SK-N-SH treated with all-trans-retinoic acid at 6 μM for 48 hours (cell line): ENCODE data around the gene CRYBA2.

Source experiments
- ATAC-seq: fragments of 200-7000 bp; cut with Tn5 transposase; 3 replicates; pipeline ENCODE4 v1.9.1; 2020; ENCODE audit warnings: mild to moderate bottlenecking, moderate library complexity
- ARNTL ChIP-seq: fragments of 450-650 bp; formaldehyde crosslinking; IDR thresholded peaks from 2 replicates; pipeline ENCODE4 v1.5.0; 2020; ENCODE audit warnings: low read depth, mild to moderate bottlenecking, moderate library complexity, borderline replicate concordance
- BACH2 ChIP-seq: fragments of 250-450 bp; sonication (Bioruptor Pico); IDR thresholded peaks from 2 replicates; pipeline ENCODE4 v1.9.0; 2021; ENCODE audit warnings: mild to moderate bottlenecking, borderline replicate concordance
- CSDC2 ChIP-seq: fragments of 250-450 bp; sonication (Bioruptor Pico); IDR thresholded peaks from 2 replicates; pipeline ENCODE4 v1.5.0; 2020; ENCODE audit warnings: mild to moderate bottlenecking, moderate library complexity
- ESRRG ChIP-seq: fragments of 250-450 bp; sonication (Bioruptor Pico); IDR thresholded peaks from 2 replicates; pipeline ENCODE4 v1.6.1; 2021; ENCODE audit warnings: mild to moderate bottlenecking
- GLIS3 ChIP-seq: fragments of 250-450 bp; sonication (Bioruptor Pico); IDR thresholded peaks from 2 replicates; pipeline ENCODE4 v1.5.0; 2020; ENCODE audit warnings: mild to moderate bottlenecking, moderate library complexity
- ISL1 ChIP-seq: fragments of 250-450 bp; sonication (Bioruptor Pico); IDR thresholded peaks from 2 replicates; pipeline ENCODE4 v2.1.2; 2022; ENCODE audit warnings: mild to moderate bottlenecking, moderate library complexity
- OSR1 ChIP-seq: fragments of 250-450 bp; sonication (Bioruptor Pico); IDR thresholded peaks from 2 replicates; pipeline ENCODE4 v1.8.0; 2022; ENCODE audit warnings: moderate library complexity, mild to moderate bottlenecking, inconsistent platforms
- PATZ1 ChIP-seq: fragments of 250-450 bp; sonication (Bioruptor Pico); IDR thresholded peaks from 2 replicates; pipeline ENCODE4 v1.8.0; 2020; ENCODE audit warnings: mild to moderate bottlenecking, moderate library complexity, borderline replicate concordance
- POU6F1 ChIP-seq: fragments of 250-450 bp; sonication (Bioruptor Pico); IDR thresholded peaks from 2 replicates; pipeline ENCODE4 v1.8.0; 2021; ENCODE audit warnings: low read depth, mild to moderate bottlenecking, moderate library complexity, borderline replicate concordance
- PPARA ChIP-seq: fragments of 250-450 bp; sonication (Bioruptor Pico); IDR thresholded peaks from 2 replicates; pipeline ENCODE4 v1.5.0; 2020; ENCODE audit warnings: mild to moderate bottlenecking, borderline replicate concordance
- SNAI2 ChIP-seq: fragments of 250-450 bp; sonication (Bioruptor Pico); IDR thresholded peaks from 2 replicates; pipeline ENCODE4 v1.5.0; 2020; ENCODE audit warnings: mild to moderate bottlenecking, moderate library complexity
- TOX ChIP-seq: fragments of 250-450 bp; sonication (Bioruptor Pico); IDR thresholded peaks from 2 replicates; pipeline ENCODE4 v1.8.0; 2021; ENCODE audit warnings: mild to moderate bottlenecking, moderate library complexity, borderline replicate concordance
- ZC3H10 ChIP-seq: fragments of 250-450 bp; sonication (Bioruptor Pico); IDR thresholded peaks from 2 replicates; pipeline ENCODE4 v1.5.1; 2021; ENCODE audit warnings: mild to moderate bottlenecking, moderate library complexity
- ZFP3 ChIP-seq: fragments of 250-450 bp; sonication (Bioruptor Pico); IDR thresholded peaks from 2 replicates; pipeline ENCODE4 v1.5.0; 2020; ENCODE audit warnings: mild to moderate bottlenecking, moderate library complexity
- ZFP30 ChIP-seq: fragments of 450-650 bp; formaldehyde crosslinking; IDR thresholded peaks from 2 replicates; pipeline ENCODE4 v1.5.0; 2022; ENCODE audit warnings: mild to moderate bottlenecking, moderate library complexity
- ZNF70 ChIP-seq: fragments of 450-650 bp; formaldehyde crosslinking; IDR thresholded peaks from 2 replicates; pipeline ENCODE4 v1.5.0; 2020; ENCODE audit warnings: mild to moderate bottlenecking, moderate library complexity
- TF ChIP-seq, protein P1 (sequence below): fragments of 250-450 bp; sonication (Bioruptor Pico); IDR thresholded peaks from 2 replicates; pipeline ENCODE4 v1.5.0; 2020; ENCODE audit warnings: mild to moderate bottlenecking, moderate library complexity
- TF ChIP-seq, protein P2 (sequence below): fragments of 250-450 bp; sonication (Bioruptor Pico); IDR thresholded peaks from 2 replicates; pipeline ENCODE4 v1.5.1; 2021; ENCODE audit warnings: mild to moderate bottlenecking, moderate library complexity
- TF ChIP-seq, protein P3 (sequence below): fragments of 250-450 bp; sonication (Bioruptor Pico); IDR thresholded peaks from 2 replicates; pipeline ENCODE4 v1.5.1; 2020; ENCODE audit warnings: low read depth, mild to moderate bottlenecking, moderate library complexity

CRYBA2 gene

DNA sequence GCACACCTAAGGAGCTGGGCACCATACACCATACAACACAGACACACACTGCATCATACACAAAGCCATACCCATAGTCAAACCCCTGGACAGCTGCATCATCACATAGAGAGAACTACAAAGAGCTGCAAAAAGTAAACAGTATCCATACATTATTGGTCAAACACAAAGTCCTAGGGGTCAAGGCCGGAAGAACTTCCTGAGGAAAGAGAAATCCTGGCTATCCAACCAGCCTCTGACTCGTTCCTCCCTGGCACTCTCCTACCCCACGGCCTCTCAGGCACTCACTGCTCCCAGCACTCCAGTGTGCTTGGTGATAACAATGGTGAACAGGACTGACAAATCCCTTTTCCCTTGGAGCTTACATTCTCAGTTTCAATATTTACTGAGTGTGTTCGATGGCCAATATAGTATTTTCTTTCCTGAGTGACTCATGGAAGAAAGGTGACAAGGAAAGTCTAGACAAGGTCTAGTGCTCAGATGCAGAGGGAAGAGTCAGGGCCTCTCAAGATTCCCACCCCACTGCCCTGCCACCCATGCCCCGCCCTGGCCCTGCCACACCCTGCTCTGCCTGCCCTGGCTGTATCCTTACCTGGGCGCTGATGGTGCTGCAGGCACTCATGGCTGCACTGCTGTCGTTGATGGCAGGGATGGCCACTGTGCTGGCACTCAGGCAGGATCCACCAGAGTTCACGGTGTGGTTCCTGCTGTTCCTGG, 44.7 kb upstream of the CRYBA2 start:
- no peak for ATAC-seq
- TF ChIP-seq ZFP3 (no peak), PPARA (CRISPR knock-in tag) (no peak), ZC3H10 (CRISPR knock-in tag) (no peak), OSR1 (CRISPR knock-in tag) (no peak), SNAI2 (CRISPR knock-in tag) (no peak), BACH2 (no peak), PATZ1 (no peak), GLIS3 (CRISPR knock-in tag) (no peak), POU6F1 (CRISPR knock-in tag) (no peak), ZFP30 (CRISPR knock-in tag) (no peak), TOX (no peak), ISL1 (no peak)
- TF ChIP-seq, protein P1, sequence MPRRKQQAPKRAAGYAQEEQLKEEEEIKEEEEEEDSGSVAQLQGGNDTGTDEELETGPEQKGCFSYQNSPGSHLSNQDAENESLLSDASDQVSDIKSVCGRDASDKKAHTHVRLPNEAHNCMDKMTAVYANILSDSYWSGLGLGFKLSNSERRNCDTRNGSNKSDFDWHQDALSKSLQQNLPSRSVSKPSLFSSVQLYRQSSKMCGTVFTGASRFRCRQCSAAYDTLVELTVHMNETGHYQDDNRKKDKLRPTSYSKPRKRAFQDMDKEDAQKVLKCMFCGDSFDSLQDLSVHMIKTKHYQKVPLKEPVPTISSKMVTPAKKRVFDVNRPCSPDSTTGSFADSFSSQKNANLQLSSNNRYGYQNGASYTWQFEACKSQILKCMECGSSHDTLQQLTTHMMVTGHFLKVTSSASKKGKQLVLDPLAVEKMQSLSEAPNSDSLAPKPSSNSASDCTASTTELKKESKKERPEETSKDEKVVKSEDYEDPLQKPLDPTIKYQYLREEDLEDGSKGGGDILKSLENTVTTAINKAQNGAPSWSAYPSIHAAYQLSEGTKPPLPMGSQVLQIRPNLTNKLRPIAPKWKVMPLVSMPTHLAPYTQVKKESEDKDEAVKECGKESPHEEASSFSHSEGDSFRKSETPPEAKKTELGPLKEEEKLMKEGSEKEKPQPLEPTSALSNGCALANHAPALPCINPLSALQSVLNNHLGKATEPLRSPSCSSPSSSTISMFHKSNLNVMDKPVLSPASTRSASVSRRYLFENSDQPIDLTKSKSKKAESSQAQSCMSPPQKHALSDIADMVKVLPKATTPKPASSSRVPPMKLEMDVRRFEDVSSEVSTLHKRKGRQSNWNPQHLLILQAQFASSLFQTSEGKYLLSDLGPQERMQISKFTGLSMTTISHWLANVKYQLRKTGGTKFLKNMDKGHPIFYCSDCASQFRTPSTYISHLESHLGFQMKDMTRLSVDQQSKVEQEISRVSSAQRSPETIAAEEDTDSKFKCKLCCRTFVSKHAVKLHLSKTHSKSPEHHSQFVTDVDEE (CRISPR knock-in tag) = no peak
- TF ChIP-seq, protein P2, sequence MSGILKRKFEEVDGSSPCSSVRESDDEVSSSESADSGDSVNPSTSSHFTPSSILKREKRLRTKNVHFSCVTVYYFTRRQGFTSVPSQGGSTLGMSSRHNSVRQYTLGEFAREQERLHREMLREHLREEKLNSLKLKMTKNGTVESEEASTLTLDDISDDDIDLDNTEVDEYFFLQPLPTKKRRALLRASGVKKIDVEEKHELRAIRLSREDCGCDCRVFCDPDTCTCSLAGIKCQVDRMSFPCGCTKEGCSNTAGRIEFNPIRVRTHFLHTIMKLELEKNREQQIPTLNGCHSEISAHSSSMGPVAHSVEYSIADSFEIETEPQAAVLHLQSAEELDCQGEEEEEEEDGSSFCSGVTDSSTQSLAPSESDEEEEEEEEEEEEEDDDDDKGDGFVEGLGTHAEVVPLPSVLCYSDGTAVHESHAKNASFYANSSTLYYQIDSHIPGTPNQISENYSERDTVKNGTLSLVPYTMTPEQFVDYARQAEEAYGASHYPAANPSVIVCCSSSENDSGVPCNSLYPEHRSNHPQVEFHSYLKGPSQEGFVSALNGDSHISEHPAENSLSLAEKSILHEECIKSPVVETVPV = no peak

DNA sequence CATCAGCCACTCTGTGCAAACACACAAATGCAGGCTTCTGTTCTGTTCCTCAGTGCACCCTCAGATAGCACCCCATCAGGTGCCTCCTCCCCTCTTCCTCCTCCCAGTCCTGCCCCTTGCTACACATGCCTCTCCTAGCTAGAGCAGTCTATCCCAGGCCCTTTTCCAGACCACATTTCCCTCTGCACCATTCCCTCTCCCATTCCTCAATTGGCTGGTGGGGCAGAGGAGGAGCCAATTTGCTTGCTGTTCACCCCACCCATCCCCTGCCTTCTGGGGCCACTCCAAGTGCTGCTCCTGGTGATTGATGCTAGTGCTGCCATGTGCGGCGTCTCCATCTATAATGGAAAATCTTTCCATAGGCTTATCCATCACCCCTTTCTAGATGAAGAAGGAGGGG, 42.7 kb upstream of the CRYBA2 start:
- no peak for TF ChIP-seq ZC3H10 (CRISPR knock-in tag)
- TF ChIP-seq OSR1 (CRISPR knock-in tag) = no peak
- TF ChIP-seq CSDC2 (CRISPR knock-in tag) = no peak
- no peak for TF ChIP-seq POU6F1 (CRISPR knock-in tag)
- TF ChIP-seq ISL1 = no peak
- TF ChIP-seq SNAI2 (CRISPR knock-in tag) = no peak
- TF ChIP-seq GLIS3 (CRISPR knock-in tag) = no peak
- TF ChIP-seq, all 23 proteins: peak for 0
- no peak for ATAC-seq

DNA sequence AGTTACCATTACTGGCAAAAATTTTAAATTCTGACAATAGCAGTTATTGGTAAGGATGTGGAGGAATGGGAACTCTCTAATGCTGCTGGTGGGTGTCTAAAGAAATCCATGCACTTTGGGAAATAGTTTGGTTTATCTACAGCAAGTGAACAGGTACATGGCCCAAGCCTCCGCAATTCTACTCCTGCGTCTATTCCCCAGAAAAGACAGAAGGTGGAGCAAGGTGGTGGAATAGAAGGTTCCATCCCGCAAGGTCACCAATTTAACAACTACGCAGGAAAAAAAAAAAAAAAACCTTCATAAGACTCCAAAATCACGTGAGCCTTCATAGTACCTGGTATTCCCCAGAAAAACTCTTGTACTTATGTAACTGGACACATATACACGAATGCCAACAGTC, 41.6 kb upstream of the CRYBA2 start:
- no peak for ATAC-seq
- TF ChIP-seq ARNTL (CRISPR knock-in tag) (no peak), PPARA (CRISPR knock-in tag) (no peak), ZNF70 (CRISPR knock-in tag) (no peak), PATZ1 (no peak), POU6F1 (CRISPR knock-in tag) (no peak), TOX (no peak), ESRRG (CRISPR knock-in tag) (no peak), SNAI2 (CRISPR knock-in tag) (no peak), BACH2 (no peak), ISL1 (no peak), GLIS3 (CRISPR knock-in tag) (no peak)
- TF ChIP-seq, protein P2 = no peak
- TF ChIP-seq, protein P3, sequence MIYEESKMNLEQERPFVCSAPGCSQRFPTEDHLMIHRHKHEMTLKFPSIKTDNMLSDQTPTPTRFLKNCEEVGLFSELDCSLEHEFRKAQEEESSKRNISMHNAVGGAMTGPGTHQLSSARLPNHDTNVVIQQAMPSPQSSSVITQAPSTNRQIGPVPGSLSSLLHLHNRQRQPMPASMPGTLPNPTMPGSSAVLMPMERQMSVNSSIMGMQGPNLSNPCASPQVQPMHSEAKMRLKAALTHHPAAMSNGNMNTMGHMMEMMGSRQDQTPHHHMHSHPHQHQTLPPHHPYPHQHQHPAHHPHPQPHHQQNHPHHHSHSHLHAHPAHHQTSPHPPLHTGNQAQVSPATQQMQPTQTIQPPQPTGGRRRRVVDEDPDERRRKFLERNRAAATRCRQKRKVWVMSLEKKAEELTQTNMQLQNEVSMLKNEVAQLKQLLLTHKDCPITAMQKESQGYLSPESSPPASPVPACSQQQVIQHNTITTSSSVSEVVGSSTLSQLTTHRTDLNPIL (CRISPR knock-in tag) = no peak
